Activated CD4-positive, alpha-beta T cell treated with anti-CD3 and anti-CD28 coated beads, Interleukin-2, Interleukin-4, amounts not matched to agents 100 ng/mL and 50 ng/mL, durations not matched to agents 16 hours and 8 hours (primary cell): ENCODE results near the gene RPS8.
"Not testable (repeated sequence)": the region's sequence is repeated elsewhere in the genome, so short reads cannot be mapped to it uniquely, and the experiment has no call there.

Experiments used
- DNase-seq: peaks from one replicate; pipeline ENCODE4 v3.0.0-alpha.2; 2020; ENCODE audit warnings: low spot score

The RPS8 gene

DNA sequence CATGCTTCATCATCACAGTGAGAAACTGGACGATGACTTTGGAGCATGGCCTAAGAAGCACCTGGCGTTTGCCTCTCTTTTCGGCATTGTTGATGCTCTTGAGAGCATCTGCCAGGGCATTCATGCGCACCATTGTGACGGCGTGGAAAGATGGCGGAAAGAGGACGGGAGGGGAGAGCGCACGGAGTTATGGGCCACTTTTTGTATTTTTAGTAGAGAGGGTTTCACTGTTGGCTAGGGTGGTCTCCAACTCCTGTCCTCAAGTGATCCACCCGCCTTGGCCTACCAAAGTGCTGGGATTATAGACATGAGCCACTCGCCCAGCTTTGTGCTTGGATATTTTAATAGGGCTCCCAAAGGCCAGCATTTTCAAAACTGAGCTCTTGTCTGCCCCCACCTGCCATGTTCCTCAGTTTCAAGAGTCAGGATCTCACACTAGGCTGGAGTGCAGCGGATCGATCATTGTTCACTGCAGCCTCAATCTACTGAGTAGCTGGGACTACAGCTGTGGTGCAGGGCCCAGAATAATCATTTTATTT is 5.3 kb downstream of the RPS8 start:
- DNase-seq: no peak

DNA sequence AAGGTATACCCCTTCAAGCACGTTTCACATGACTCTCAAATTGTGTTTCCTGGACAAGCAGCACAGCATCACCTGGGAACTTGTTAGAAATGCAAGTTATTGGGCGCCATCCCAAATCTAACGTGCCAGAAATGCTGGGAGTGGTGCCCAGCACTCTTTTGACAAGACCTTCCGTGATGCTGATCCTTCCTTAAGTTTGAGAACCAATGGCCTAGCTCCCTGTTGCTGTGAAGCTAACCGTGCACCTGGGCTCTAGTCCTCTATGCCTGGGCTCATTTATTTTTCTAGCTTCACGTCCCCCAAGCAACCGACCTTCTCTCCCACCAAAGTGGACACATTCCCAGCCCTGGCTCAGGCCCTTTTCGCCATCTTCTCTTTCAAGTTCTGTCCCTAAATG is 8.4 kb downstream of the RPS8 start:
- DNase-seq: no peak

DNA sequence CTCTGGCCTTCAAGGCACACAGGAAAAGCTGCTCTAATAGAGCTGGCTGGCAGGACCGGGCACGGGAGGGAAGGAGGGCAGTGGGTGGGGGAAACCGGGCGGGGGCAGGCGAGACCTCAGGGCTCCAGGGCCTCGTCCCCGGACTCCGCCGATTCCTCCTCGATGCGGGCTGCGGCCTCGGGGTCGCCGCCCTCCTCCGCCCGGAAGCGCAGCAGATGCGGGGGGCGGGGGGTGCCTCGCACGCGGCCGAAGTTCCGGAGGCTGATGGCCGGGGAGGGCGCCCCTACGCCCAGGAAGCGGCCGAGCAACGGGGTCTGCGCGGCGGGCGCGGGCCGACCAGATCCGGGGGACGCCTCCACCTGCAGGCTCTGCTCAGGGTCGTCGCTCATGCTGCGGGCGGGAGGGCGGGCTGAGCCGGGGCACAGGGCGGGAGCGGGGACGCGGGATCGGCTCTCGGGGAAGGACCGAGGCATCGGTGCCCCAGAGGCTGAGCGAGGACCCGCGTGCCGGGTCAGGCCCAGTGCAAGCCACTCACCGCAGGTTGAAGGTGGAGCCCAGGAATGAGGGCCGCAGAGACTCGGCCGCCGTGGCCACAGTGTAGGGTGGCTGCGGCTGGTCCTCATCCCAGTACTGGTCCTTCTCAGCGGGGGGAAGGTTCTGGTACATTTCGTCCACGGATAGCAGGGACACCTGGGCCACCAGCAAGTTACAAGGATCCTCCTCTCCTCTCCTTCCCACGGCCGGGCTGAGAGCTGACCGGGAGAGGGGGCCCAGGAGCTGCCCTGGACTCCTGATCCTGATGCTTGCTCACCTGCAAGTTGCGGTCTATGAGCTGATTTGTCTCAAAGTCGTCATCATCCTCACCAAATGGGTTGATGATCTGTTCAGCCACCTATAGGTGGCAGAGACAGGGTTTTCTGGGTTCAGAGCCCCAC is 9.0 kb downstream of the RPS8 start:
- DNase-seq: no peak

DNA sequence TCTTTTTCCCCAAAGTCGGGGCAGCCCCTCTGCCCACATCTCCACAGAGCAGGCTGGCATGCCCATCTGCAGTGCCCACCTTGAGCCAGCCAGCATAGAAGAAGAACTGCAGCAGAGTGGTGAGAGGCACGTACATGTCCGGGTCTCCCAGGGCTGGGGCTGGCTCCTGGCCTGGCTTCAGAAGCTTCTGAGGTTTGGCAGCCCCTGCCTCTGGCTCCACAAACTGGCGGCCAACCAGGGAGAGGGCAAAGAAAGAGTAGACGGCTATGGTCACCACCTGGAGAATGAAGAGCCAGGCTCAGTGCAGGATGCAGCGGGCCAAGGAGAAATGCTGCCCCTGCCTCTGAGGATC is 9.7 kb downstream of the RPS8 start:
- DNase-seq: no peak

DNA sequence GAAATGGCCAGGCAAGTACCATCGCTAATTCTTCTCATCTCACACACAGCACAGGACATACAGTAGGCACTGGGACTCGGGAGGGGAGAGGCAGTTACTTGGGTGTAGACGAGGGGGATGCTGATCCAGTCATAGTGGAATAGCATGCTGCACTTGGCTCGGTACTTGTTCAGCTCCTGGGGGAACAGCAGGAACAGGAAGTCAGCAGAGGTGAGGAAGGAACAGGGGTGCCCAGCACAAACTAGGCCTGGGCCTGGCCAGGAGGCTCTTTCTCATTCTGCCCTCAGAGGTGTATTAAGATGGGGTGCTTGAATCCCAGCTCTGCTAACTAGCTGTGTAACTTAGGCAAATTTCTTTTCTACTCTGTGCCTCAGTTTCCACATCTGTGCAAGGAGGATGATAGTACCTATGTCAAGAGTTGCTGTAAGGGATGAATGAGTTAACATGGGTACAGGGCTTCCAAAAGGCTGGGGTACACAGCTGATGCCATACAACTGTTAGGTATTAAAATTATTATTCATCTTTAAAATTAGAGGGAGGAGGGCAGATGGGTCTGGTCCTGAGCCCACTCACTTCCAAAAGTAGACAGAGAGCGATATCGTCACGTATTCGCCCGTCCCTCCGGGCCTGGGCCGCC is 10.3 kb downstream of the RPS8 start:
- DNase-seq: no peak

DNA sequence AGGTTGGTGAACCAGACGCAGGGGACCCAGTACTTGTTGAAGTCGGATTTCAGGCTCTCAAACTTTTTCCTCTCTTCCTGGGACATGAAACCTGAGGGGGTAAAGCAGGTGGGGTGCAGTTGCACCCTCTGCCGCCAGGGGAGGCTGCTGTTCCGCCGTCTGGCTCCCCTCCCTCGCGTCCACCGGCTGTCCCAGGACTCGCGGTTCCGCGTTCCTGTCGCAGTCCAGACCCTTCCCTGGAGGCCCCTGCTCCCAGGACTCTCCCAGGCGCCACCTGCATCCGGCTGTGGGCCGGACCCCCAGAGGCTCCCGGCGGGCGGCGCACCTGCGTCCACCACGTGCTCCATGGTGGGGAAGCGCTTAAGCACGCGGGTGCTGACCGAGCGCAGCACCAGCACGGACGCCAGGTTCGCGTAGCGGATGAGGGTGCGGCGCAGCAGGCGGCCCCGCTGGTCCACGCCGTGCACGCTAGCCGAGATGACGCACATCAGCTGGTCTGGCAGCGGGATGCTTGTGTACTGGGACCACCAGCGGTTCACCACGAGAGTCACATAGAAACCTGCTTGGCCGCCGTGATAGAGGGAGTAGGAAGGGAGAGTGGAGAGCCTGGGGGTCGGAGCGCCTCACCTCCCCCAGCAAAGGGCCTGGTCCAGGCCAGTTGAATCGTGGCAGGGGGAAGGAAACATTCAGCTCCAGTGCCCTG is 10.9 kb downstream of the RPS8 start:
- DNase-seq: peak; percentile 70

DNA sequence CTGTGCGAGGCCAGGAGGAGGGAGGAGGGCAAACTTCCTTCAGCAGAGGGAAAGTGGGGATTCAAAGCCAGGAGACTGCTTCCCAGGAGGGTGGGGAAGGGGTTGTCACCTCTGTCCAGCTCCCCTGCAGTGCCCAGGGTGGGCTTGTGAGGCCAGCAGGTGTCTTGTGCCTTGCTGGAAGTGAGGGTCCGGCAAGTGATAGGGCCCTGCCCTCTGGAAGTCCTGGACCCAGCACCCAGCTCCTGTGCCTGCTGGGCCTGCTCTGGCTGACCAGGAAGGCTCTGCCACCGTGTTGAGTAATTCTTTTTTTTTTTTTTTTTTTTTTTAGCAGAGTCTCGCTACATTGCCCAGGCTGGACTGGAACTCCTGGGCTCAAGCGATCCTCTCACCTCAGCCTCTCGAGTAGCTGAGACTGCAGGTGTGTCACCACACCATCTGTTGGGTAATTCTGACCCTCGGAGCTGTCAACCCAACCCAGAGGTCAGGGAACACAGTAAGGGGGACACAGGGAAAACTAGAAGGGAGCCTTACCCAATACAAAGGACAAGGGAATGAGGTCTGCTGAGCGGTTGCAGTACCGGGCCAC is 11.6 kb downstream of the RPS8 start:
- no peak for DNase-seq

DNA sequence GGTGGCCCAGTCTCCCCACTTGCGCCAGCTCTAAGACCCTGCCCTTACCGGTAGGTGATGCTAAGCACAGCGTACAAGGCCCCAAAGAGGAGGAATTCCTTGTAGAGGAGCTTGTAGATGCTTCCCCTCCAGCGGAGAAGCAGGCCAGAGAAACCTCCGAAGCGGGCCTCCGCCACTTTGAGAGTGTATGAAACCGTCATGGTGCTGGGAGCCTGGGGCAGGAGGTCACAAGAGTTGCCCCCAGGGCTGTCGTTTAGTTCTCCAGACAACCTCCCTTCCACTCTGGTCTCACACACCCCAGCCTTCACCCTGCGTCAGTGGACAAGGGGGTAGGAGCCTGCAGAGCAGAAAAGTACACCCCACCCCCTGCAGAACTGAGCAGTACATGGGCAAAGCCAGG is 12.2 kb downstream of the RPS8 start:
- DNase-seq: no peak

DNA sequence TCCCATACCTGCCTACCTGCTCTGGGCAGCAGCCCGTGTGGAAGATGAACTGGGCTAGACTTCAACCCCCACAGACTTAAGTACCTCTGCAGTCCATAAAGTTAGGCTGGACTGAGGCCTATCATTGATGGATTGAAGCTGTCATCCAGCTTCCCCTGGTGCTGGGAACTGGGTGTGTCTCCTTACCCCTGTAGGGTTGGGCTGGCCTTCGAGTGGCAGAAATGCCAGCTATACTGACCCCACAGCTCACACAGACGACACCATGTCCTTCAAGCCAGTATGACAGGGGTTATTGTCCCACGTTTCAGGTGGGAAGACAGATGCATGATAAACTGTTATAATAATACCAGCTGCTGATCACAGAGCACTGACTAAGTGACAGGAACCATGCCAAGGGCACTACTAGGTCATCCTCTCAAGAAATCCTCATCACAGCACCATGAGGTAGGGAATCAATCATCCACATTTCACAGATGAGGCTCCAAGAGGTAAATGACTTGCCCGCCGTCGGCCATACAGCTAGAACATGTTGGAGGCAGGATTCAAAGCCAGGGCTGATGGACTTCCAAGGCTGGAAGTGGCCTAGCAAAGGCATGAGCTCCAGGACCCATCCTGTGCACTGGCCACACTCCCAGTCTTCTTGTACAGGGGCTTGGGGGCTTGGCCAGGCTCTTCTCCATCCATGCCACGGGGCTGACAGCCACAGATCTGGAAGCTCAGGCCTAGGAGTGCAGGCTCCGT is 12.9 kb downstream of the RPS8 start, which contains the start of gene BEST4:
BEST4 (minus strand) TSS at position 51 of the 741 bp plus-strand sequence. CDS start 465 bp downstream, outside the sequence.
- DNase-seq: no peak

DNA sequence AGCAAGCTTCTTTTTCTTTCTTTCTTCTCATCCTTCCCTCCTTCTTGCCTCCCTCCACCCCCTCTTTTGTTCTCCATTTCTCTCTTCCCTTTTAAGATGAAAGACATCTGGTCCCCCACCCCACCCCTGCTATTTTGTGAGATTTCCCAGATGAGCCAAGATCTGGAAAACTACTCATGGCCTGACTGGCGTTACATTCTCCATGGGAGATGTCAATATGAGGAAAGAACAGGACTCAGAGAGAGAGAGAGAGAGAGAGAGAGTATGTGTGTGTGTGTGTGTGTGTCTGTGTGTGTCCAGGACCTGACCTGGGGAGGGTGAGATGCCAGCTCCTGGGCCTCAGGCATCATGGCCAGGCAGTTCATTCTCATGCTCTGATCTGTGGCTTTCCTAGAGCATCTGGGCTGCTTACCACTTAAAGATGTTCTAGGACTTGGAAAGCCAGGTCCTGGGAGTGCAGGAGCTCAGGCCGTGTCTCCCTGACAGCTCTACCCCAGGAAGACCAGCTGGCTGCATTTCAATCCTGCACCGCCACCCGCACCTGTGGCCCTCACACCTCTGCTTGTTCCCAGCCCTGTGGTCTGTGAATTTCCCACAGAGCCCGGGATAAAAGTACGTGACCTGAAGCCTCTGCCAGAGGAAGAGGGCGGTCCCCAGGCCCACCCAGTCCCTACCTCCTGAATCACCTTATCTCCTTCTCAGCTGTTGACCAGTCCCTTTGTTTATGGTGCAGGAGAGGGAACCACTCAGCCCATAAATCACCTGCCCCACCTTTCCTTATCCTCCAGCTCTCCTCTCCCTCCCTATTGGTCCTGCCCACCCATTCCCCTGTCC is 15.8 kb downstream of the RPS8 start:
- no peak for DNase-seq

DNA sequence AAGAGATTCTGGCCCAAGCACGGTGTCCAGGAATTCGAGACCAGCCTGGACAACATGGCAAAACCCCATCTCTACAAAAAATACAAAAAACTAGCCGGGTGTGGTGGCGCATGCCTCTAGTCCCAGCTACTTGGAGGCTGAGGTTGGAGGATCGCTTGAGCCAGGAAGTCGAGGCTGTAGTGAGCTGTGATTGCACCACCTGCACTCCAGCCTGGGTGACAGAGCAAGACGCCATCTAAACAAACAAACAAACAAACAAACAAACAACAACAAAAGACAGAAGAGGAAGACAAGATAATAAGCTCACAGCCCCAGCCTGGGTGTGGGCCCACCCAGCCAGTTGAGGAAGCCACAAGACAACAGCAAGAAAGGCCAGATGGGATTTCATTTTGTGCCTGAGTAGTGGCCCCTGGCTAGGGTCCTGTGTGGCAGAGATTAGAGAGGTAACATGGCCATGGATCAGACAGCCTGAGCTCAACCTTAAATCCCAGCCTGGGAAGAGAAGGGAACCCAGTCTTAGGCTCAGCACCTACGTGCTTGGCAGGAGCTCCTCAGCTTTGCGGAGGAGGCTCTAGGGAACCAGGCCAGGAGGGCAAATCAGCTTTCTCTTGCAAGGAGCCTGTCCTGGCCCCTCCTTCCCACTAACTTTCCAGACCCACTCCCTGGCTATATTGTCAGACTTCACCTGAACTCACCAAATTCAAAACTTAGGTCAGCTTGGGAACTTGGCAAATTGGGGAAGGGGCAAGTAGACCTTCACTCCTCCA is 17.6 kb downstream of the RPS8 start:
- DNase-seq: no peak

DNA sequence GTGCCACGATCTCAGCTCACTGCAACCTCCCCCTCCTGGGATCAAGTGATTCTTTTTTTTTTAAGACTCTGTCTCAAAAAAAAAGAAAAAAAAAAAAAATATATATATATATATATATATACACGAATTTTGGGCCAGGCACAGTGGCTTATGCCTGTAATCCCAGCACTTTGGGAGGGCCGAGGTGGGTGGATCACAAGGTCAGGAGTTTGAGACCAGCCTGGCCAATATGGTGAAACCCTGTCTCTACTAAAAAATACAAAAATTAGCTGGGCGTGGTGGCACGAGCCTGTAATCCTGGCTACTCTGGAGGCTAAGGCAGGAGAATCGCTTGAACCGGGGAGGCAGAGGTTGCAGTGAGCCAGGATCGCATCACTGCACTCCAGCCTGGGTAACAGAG is 22.5 kb downstream of the RPS8 start:
- DNase-seq: not testable (repeated sequence)

DNA sequence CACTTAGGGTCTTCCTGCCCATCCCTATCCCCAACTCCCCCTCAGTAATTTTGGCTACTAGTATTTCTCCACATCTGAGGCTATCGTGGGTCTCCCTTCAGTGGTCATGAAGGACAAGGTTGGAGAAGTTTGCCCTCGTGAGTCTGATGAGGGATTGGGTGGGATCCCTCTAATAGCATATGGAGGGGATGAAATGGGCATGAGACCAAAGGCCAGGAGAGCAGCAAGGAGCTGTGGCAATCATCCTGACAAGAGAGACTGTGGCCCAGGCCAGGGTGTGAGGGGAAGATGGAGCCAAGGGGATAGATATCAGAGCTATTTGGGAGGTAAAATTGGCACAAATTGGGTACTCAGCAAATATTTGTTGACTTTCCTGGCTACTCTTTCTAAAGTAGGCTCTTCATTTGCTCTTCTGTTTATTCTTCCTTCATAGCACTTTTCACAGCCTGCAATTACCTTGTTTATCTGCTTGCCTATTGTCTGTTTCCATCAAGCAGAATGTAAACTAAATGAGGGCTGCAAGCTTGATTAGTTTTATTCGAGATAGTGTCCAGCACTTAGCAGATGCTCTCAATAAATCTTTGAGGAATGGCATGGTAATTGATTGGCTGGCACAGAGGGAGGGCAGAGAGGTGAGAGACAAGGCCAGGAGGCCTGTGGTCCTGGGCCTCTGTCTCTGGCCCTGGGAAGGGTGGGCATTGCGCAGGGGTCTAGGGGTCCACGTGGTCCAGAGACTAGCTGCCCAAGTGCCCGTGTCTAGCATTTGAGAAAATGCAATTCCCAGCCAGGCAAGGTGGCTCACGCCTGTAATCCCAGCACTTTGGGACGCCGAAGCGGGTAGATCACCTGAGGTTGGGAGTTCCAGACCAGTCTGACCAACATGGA is 23.4 kb downstream of the RPS8 start:
- DNase-seq: no peak

DNA sequence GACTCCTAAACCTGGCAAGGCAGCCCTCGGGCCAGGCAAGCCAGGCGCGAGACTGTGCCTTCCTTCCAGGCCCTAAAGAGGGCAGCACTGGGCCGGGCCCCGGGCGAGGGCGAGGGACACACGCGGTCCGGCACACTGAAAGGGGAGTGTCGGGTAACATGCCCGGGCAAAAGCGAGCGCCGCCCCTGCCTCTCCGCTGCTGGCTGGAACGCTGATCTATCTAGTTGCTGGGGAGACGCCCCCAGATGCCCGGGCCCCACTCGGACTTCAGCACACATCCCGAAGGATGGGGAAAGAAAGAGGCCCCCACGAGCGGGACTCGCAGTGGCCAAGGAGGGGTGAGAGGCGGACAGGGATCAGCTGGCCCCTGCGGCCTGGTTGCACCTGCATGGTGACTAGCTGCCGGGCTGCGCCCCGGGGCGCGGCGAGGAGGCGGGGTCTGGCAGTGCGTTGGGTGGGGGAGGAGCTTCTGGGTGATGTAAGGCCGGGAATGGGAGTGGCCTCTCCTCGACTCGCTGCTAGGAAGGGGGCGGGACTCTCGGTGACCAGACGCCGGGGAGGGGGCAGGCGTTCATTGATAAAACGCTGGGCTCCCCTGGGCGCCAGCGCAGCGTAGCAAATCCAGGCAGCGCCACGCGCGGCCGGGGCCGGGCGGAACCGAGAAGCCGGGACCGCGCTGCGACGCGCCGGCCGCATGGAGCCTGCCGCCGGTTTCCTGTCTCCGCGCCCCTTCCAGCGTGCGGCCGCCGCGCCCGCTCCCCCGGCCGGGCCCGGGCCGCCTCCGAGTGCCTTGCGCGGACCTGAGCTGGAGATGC is 24.6 kb downstream of the RPS8 start, which contains the start of gene PLK3:
PLK3 (plus strand) TSS at position 608 of the 815 bp plus-strand sequence; CDS start at position 695, 87 bp downstream.
- DNase-seq: peak; percentile 99

DNA sequence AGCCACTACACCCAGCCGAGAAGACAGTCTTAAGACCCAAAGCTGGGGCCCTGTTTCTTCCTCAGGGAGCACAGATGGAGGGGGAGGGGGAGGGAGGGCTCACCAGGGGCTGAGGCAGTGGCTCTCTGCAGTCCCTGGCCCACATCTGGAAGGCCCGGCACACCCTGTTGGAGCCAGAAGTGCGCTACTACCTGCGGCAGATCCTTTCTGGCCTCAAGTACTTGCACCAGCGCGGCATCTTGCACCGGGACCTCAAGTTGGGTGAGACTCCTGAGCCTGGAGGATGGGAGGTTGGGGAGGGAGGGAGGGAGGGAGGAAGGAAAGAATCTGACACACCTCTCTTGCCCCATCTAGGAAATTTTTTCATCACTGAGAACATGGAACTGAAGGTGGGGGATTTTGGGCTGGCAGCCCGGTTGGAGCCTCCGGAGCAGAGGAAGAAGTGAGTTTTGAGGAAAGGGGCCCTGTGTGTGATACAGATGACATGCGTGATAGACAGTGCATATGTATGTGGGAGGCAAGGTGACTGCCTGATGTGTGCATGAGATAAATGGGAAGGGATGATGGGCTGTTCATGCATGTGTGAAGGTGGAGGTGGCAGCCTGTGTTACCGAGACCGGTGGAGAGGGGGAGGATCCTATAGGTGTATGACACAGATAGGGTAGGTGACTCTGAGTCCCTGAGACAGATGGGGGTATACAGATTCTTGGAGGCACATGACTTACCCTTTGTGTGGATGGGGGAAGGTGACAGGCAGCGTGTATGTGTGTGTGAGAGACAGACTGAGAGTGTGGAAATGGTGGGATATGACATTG is 26.4 kb downstream of the RPS8 start:
- no peak for DNase-seq

DNA sequence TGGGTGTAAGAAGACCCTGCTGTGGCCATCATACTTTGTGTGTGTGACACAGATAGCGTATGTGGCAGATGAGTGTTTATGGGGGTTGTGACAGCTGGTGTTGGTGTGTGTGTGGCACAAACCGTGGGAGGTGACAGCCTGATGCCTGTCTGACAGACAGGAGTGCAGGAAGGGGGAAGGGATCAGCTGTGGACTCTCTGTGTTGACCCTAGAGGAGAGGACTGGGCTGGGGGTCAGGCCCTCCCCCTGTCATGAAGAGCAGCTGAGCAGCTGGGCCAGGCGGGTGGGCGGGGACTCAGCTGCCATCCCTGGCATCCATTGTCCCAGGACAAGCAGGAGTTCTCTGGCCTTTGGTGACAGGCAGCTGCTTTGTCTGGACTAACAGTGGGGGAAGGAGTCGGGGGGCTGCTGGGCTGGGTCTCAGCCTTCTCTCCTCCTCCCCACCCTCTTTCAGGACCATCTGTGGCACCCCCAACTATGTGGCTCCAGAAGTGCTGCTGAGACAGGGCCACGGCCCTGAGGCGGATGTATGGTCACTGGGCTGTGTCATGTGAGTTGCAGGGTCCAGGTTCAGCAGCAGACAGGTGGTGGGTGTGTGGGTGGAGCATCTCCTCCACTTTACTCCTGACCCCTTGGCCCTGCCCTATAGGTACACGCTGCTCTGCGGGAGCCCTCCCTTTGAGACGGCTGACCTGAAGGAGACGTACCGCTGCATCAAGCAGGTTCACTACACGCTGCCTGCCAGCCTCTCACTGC is 27.1 kb downstream of the RPS8 start:
- no peak for DNase-seq
